Left ventricle myocardium inferior (tissue), 1 donor: Measurements from ENCODE around the gene SORBS2. TPM values are rescaled to one million over a fixed set of nuclear protein-coding genes. Genes with fewer than 3 reads are reported as not detected.
A peak's percentile ranks its signal among the peaks of the same experiment; 100 is the strongest.

ENCODE experiments used
- DNase-seq: peaks from one replicate; pipeline ENCODE4 v3.0.0-alpha.2; 2020
- H3K27ac ChIP-seq: fragments of 200-600 bp; replicated peaks from 2 replicates; pipeline ENCODE4 v1.8.0; 2021
- H3K27me3 ChIP-seq: fragments of 200-600 bp; 2 replicates; pipeline ENCODE4 v1.8.0; 2021; ENCODE audit warnings: low read depth
- H3K36me3 ChIP-seq: fragments of 200-600 bp; 2 replicates; pipeline ENCODE4 v1.8.0; 2021
- H3K4me1 ChIP-seq: fragments of 200-600 bp; 2 replicates; pipeline ENCODE4 v1.8.0; 2021
- H3K4me3 ChIP-seq: fragments of 200-600 bp; 2 replicates; pipeline ENCODE4 v1.8.0; 2021; ENCODE audit warnings: mild to moderate bottlenecking, moderate library complexity
- H3K9me3 ChIP-seq: fragments of 200-600 bp; replicated peaks from 2 replicates; pipeline ENCODE4 v1.8.0; 2021
- CTCF ChIP-seq: fragments of 200-600 bp; IDR thresholded peaks from 2 replicates; pipeline ENCODE4 v1.8.0; 2021; ENCODE audit warnings: antibody characterized with exemption, mild to moderate bottlenecking, borderline replicate concordance
- intact Hi-C: fragments of 100-400 bp; cut with micrococcal nuclease; formaldehyde crosslinking; loops from one replicate; pipeline ENCODE4 v1.11.0; 2022
- total RNA-seq: library from RNA; stranded (reverse); fragmentation: NEBNext Ultra II Directional; extraction: Animal tissue kit (Norgen Biotek cat#: 25700); gene quantifications from one replicate; pipeline ENCODE4 v1.2.1, GENCODE V29; 2021
- donor health status: DM: no; HTN: yes; CAD: no; lungs with severe emphysema.

The SORBS2 gene
- total RNA-seq, 1 donor from 2014 or later, result 1,282 TPM

DNA sequence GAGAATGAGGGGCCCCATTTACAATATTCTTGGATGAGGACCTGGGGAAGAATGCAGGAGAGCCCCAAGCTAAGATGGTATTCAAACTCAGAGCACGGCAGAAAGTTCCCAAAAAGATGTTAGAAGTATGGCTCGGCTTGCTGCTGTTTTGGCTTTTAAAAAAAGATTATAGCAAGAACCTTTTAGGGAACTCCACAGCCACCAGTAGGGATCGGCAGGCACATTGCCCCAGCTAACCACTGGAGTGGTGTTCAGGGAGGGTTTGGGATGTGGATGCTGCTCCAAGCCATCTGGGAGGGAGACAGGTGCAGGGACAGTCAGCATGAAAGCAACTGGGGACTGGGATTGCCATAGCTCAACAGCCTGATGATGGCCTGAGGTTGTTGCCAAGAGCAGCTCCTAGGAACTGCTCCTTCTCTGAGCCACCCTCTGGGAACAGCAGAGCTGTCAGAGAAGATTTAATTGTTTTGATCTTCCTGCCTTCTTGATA is 63.0 kb downstream of the SORBS2 start:
- intact Hi-C loops, result no loop called here
- Histone ChIP-seq H3K27ac (peak overlapping the region; percentile 44), H3K36me3 (no peaks in the 10 kb centered on the region), H3K9me3 (no peaks in the 10 kb centered on the region), H3K27me3 (no peaks in the 10 kb centered on the region), H3K4me3 (peak overlapping the region; percentile 3), H3K4me1 (peaks cover 88% of the 10 kb centered on the region)
- TF ChIP-seq CTCF, result no peak
- DNase-seq, result no peak

- H3K36me3 ChIP-seq, result no peaks in the 10 kb centered on the region
- peaks cover 100% of the 10 kb centered on the region for H3K4me1 ChIP-seq
- no peak overlapping the region for H3K4me3 ChIP-seq
- peak overlapping the region; percentile 39 for H3K27ac ChIP-seq
- DNase-seq, result no peak
- H3K9me3 ChIP-seq, result no peaks in the 10 kb centered on the region
- no peak for TF ChIP-seq CTCF
- no peaks in the 10 kb centered on the region for H3K27me3 ChIP-seq
- intact Hi-C loops, result no loop called here
These were observed 66.1 kb downstream of the SORBS2 start for GRCh38 chr4:185745891-185746290.

DNA sequence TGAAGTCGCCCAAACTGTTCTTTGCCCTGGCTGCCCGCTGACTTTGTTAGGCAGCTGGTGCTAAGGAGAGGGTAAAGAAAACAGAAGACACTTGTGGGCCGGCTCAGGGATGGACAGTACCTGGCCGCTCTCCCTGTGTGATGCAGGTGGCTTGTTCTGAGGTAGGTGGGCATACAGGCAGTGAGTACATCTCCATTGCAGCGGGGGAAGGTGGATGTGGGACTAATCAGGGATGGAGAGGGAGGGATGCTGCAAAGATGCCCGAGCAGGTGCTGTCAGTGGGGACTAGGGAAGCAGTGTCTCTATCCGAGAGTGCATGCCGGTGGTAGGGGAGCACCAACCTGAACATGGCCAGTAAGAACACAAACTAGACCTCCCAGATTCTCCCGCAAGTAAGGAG is 67.0 kb downstream of the SORBS2 start:
- intact Hi-C loops, result no loop called here
- DNase-seq, result no peak
- Histone ChIP-seq H3K36me3 (no peaks in the 10 kb centered on the region), H3K27ac (peak overlapping the region; percentile 39), H3K27me3 (no peaks in the 10 kb centered on the region), H3K9me3 (no peaks in the 10 kb centered on the region), H3K4me3 (no peak overlapping the region), H3K4me1 (peaks cover 97% of the 10 kb centered on the region)
- TF ChIP-seq CTCF, result no peak

GRCh38 chr4:185744488-185744862 is 67.5 kb downstream of the SORBS2 start:
- no peak for DNase-seq
- Histone ChIP-seq H3K9me3 (no peaks in the 10 kb centered on the region), H3K4me1 (peaks cover 97% of the 10 kb centered on the region), H3K36me3 (no peaks in the 10 kb centered on the region), H3K4me3 (no peak overlapping the region), H3K27me3 (no peaks in the 10 kb centered on the region), H3K27ac (peak overlapping the region; percentile 39)
- no peak for TF ChIP-seq CTCF
- intact Hi-C loops, result no loop called here

- Histone ChIP-seq H3K27ac (peak overlapping the region; percentile 61), H3K9me3 (no peaks in the 10 kb centered on the region), H3K36me3 (no peaks in the 10 kb centered on the region), H3K4me1 (peaks cover 97% of the 10 kb centered on the region), H3K27me3 (no peaks in the 10 kb centered on the region), H3K4me3 (no peak overlapping the region)
- DNase-seq, result no peak
- TF ChIP-seq CTCF, result no peak
- intact Hi-C loops, result no loop called here
These were observed 68.1 kb downstream of the SORBS2 start for GRCh38 chr4:185743722-185744487.
